Mesothelial cell of epicardium (in vitro differentiated cells): ENCODE measurements around the gene ECE1. TPM values are rescaled to one million over a fixed set of nuclear protein-coding genes. Genes with fewer than 3 reads are reported as not detected.

Source experiments
- DNase-seq, 2 experiments: peaks; one replicate each; pipeline ENCODE4 v3.0.0; 2021; ENCODE audit warnings: low spot score in 2 of 2; ENCODE audit not compliant: unreplicated experiment in 2 of 2
- H3K27ac Mint-ChIP-seq: 2 replicates; pipeline ENCODE4 v1.8.0; 2021; ENCODE audit warnings: mixed read lengths
- H3K27me3 Mint-ChIP-seq: 2 replicates; pipeline ENCODE4 v1.8.0; 2021; ENCODE audit warnings: low read depth, mixed read lengths
- H3K36me3 Mint-ChIP-seq: 2 replicates; pipeline ENCODE4 v1.8.0; 2021; ENCODE audit warnings: mixed read lengths
- H3K4me1 Mint-ChIP-seq: 2 replicates; pipeline ENCODE4 v1.8.0; 2021; ENCODE audit warnings: mixed read lengths
- H3K4me3 Mint-ChIP-seq: 2 replicates; pipeline ENCODE4 v1.8.0; 2021; ENCODE audit warnings: mild to moderate bottlenecking, moderate library complexity, mixed read lengths
- H3K9me3 Mint-ChIP-seq: 2 replicates; pipeline ENCODE4 v1.8.0; 2021; ENCODE audit warnings: mixed read lengths
- total RNA-seq: library from RNA; stranded (reverse); gene quantifications from 3 replicates; pipeline ENCODE4 v1.2.1, GENCODE V29; 2021
- TF ChIP-seq, protein P1 (sequence below): fragments of 200-600 bp; sonication (generic); IDR thresholded peaks from one replicate; pipeline ENCODE4 v1.5.0; 2021; ENCODE audit warnings: antibody characterized with exemption; ENCODE audit not compliant: unreplicated experiment

Gene ECE1
- total RNA-seq, 1 donor from 2014 or later: 41.1 TPM

DNA sequence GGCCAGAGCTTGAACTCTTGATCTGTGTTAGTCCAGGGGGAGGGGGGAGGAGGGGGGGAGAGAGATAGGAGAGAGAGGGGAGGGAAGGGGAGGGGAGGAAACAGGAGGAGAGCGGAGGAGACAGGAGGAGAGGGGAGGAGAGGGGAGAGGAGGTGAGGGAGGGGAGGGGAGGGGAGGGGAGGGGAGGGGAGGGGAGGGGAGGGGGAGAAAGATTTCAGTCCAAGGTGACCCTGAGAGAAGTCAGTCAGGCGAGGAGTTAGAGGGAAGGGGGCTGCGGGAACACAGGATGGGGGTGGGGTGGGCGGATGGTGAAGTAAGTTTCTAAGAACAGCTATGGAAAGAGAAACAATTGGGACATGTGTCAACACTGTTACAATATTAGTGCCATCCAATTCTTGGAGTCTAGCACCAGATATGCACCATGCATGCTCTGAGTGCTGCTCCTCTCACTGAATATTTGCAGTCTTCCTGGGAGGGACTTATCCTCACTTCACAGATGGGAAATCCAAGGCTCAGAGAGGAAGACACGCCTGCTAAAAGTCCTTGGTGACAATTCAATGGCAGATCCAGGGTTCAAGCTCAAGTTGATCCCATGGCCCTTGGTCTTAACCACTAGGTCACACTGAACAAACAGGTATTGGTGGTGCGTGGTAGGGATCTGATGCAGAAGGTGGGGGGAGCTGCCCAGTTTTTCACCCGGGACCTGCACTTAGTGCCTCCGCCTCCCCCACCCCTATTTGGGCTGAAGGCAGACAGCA, 42.5 kb upstream of the ECE1 start:
- Mint-ChIP-seq H3K9me3 (peaks cover 3% of the 10 kb centered on the region), H3K36me3 (no peaks in the 10 kb centered on the region), H3K27ac (peak overlapping the region; percentile 67), H3K4me3 (no peak overlapping the region), H3K4me1 (peaks cover 45% of the 10 kb centered on the region), H3K27me3 (no peaks in the 10 kb centered on the region)
- no peak for DNase-seq
- TF ChIP-seq, protein P1, sequence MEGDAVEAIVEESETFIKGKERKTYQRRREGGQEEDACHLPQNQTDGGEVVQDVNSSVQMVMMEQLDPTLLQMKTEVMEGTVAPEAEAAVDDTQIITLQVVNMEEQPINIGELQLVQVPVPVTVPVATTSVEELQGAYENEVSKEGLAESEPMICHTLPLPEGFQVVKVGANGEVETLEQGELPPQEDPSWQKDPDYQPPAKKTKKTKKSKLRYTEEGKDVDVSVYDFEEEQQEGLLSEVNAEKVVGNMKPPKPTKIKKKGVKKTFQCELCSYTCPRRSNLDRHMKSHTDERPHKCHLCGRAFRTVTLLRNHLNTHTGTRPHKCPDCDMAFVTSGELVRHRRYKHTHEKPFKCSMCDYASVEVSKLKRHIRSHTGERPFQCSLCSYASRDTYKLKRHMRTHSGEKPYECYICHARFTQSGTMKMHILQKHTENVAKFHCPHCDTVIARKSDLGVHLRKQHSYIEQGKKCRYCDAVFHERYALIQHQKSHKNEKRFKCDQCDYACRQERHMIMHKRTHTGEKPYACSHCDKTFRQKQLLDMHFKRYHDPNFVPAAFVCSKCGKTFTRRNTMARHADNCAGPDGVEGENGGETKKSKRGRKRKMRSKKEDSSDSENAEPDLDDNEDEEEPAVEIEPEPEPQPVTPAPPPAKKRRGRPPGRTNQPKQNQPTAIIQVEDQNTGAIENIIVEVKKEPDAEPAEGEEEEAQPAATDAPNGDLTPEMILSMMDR: no peak

DNA sequence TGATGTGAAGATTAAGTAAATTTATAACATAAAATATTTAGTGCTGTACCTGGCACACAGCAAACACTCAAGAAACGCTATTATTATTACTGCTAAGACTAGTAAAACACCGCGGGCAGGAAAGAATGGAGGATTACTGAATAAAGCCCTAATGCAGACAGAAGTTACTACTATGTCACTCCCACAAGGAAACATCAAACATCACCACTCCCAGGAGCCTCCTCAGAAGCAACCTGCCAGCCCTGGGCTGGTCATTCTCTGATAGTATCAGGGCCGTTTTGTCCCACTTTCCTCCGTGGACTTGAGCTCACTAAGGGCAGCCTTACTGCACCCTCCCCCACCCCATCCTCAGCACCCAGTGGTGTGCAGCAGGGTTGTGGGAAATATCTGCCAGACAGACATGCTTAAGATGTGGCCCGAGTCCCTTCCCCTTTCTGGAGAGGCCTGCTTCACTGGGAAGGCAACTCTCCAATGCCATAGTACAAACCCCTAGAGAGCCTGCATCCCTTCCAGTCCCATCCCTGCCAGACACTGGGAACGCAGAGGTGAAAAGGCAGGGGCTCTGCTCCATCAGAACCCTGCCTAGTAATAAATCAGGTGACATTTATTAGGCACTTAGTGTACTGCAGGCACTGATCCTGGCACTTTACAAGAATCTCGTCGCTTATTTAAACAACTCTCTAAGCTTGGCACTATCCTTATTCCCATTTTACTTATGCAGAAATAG, 41.7 kb upstream of the ECE1 start:
- Mint-ChIP-seq H3K4me1 (peaks cover 43% of the 10 kb centered on the region), H3K27ac (peak overlapping the region; percentile 59), H3K9me3 (peaks cover 3% of the 10 kb centered on the region), H3K4me3 (no peak overlapping the region), H3K27me3 (no peaks in the 10 kb centered on the region), H3K36me3 (no peaks in the 10 kb centered on the region)
- TF ChIP-seq, protein P1: no peak
- no peak for DNase-seq

DNA sequence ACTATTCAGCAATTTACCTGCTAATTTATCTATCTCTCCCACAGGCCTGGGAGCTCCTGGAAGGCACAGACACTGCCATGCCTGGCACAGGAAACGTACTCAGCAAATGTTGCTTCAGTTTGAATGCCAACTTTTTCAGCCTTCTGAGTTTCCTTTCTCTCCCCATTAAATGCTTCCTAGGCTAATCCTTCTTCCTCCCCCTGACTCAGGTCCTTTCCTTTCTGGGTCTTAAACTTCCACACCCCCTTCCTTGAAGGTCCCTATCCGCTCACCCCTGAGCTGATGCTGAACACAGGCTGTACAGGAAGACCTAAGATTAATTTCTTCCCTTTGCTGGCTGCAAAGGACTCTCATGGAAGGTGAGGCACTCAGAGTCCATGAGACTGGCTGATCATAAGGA, 40.3 kb upstream of the ECE1 start:
- DNase-seq: no peak
- Mint-ChIP-seq H3K36me3 (no peaks in the 10 kb centered on the region), H3K4me3 (no peak overlapping the region), H3K27ac (peak overlapping the region; percentile 79), H3K9me3 (peaks cover 3% of the 10 kb centered on the region), H3K27me3 (no peaks in the 10 kb centered on the region), H3K4me1 (peaks cover 46% of the 10 kb centered on the region)
- TF ChIP-seq, protein P1: no peak

DNA sequence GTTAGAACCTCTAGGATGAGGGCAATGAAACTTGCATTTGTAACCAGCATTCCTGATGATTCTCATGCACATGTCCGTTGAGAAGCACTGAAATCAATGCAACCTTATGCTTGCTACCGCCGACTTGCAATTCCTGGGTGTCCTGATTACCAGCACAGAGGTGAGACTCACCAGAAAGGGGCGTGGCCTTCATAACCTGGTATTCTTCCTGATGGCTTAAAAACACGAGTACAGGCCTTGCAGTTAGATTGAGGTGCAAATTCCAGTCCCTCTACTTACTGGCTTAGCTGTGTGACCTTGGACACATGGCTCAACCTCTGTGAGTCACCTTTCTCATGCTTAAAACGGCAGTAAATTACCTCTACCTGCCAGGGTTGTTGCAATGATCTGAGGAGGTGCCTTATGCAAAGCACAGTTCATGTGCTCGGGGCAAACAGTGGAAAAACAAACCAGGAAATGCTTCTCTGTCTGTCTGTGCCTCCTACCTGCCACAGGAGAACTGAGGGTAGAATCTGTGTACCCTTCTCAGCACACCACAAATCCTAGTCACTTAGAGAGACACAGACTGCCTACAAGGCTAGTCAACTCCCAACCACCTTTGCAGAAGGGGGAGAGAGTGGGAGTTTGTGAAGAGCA, 39.1 kb upstream of the ECE1 start:
- Mint-ChIP-seq H3K9me3 (peaks cover 3% of the 10 kb centered on the region), H3K27me3 (no peaks in the 10 kb centered on the region), H3K36me3 (no peaks in the 10 kb centered on the region), H3K4me1 (peaks cover 50% of the 10 kb centered on the region), H3K4me3 (no peak overlapping the region), H3K27ac (peak overlapping the region; percentile 26)
- DNase-seq: no peak
- TF ChIP-seq, protein P1: no peak

DNA sequence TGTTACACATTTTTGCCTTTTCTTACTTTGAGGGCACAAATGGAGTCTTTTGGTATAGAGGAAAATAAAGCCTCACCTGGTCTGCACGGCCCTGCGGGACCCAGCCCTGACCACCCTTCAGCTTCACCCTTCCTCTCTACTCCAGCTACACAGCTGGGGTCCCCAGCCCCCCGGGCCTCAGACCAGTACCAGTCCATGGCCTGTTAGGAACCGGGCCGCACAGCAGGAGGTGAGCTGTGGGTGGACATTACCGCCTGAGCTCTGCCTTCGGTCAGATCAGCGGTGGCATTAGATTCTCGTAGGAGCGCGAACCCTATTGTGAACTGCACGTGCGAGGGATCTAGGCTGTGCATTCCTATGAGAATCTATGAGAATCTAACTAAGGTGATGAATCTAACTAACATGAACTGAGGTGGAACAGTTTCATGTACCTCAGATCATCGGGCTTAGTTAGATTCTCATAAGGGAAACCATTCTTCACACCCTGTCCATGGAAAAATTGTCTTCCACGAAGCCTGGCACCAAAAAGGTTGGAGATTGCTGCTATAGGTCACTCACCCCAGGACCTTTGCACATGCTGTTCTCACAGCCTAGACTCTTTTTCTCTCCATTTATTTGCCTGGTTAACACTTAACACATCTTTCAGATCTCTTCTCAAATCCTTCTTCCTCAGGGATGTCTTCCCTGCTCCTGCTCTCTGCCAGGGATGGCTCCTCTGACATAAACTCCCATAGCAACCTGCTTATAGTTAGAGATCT, 37.5 kb upstream of the ECE1 start:
- Mint-ChIP-seq H3K4me3 (no peak overlapping the region), H3K27me3 (no peaks in the 10 kb centered on the region), H3K9me3 (peaks cover 3% of the 10 kb centered on the region), H3K27ac (no peak overlapping the region), H3K4me1 (peaks cover 59% of the 10 kb centered on the region), H3K36me3 (no peaks in the 10 kb centered on the region)
- no peak for DNase-seq
- TF ChIP-seq, protein P1: no peak
